ENCODE data around the gene PPP3CA. TPM values are rescaled to one million over a fixed set of nuclear protein-coding genes. Genes with fewer than 3 reads are reported as not detected.

The PPP3CA gene
- total RNA-seq, 1 donor from 2014 or later, result 52.2 TPM

- DNase-seq (ENCODE audit: low read depth in 2 of 2), result peak in 1 of 2 donors; percentile 6
These were observed 14.9 kb downstream of the PPP3CA start for GRCh38 chr4:101332424-101332823.

- DNase-seq (ENCODE audit: low read depth in 2 of 2), result peak in 1 of 2 donors; percentile 7
These were observed 16.3 kb downstream of the PPP3CA start for GRCh38 chr4:101331017-101331416.

GRCh38 chr4:101329592-101329991, 17.7 kb downstream of the PPP3CA start:
- no peak for DNase-seq (ENCODE audit: low read depth in 2 of 2)

GRCh38 chr4:101328063-101328602, 19.2 kb downstream of the PPP3CA start:
- DNase-seq (ENCODE audit: low read depth in 2 of 2), result no peak

- DNase-seq (ENCODE audit: low read depth in 2 of 2), result no peak
These were observed 20.8 kb downstream of the PPP3CA start for GRCh38 chr4:101326576-101326975.

GRCh38 chr4:101322743-101323142, 24.6 kb downstream of the PPP3CA start:
- no peak for DNase-seq (ENCODE audit: low read depth in 2 of 2)

GRCh38 chr4:101321481-101322042, 25.8 kb downstream of the PPP3CA start:
- no peak for DNase-seq (ENCODE audit: low read depth in 2 of 2)

GRCh38 chr4:101315786-101316185, 31.5 kb downstream of the PPP3CA start:
- no peak for DNase-seq (ENCODE audit: low read depth in 2 of 2)

GRCh38 chr4:101315041-101315440, 32.3 kb downstream of the PPP3CA start:
- no peak for DNase-seq (ENCODE audit: low read depth in 2 of 2)

- DNase-seq (ENCODE audit: low read depth in 2 of 2), result no peak
These were observed 37.4 kb downstream of the PPP3CA start for GRCh38 chr4:101309925-101310324.

- no peak for DNase-seq (ENCODE audit: low read depth in 2 of 2)
These were observed 39.4 kb downstream of the PPP3CA start for GRCh38 chr4:101307899-101308298.

GRCh38 chr4:101306764-101307615, 40.3 kb downstream of the PPP3CA start:
- DNase-seq (ENCODE audit: low read depth in 2 of 2), result no peak

GRCh38 chr4:101306225-101306624, 41.1 kb downstream of the PPP3CA start:
- DNase-seq (ENCODE audit: low read depth in 2 of 2), result no peak

- no peak for DNase-seq (ENCODE audit: low read depth in 2 of 2)
These were observed 42.4 kb downstream of the PPP3CA start for GRCh38 chr4:101304916-101305315.

- DNase-seq (ENCODE audit: low read depth in 2 of 2), result no peak
These were observed 47.3 kb downstream of the PPP3CA start for GRCh38 chr4:101299899-101300540.

- no peak for DNase-seq (ENCODE audit: low read depth in 2 of 2)
These were observed 48.3 kb downstream of the PPP3CA start for GRCh38 chr4:101299021-101299420.

- no peak for DNase-seq (ENCODE audit: low read depth in 2 of 2)
These were observed 51.6 kb downstream of the PPP3CA start for GRCh38 chr4:101295691-101296090.

GRCh38 chr4:101294597-101294996, 52.7 kb downstream of the PPP3CA start:
- DNase-seq (ENCODE audit: low read depth in 2 of 2), result no peak

GRCh38 chr4:101292901-101293300, 54.4 kb downstream of the PPP3CA start:
- no peak for DNase-seq (ENCODE audit: low read depth in 2 of 2)

GRCh38 chr4:101292214-101292613, 55.1 kb downstream of the PPP3CA start:
- no peak for DNase-seq (ENCODE audit: low read depth in 2 of 2)

GRCh38 chr4:101291198-101291597, 56.1 kb downstream of the PPP3CA start:
- no peak for DNase-seq (ENCODE audit: low read depth in 2 of 2)

GRCh38 chr4:101290654-101291053, 56.7 kb downstream of the PPP3CA start:
- DNase-seq (ENCODE audit: low read depth in 2 of 2), result no peak

Data from dermis microvascular lymphatic vessel endothelial cell (primary cell).